Nephron (organoid): ENCODE measurements around the gene TSC2.

ENCODE experiments used
- H3K27ac Mint-ChIP-seq, 3 experiments: 2 replicates each; pipeline ENCODE4 v1.8.0; 2020; ENCODE audit warnings: mixed read lengths in 3 of 3, mild to moderate bottlenecking in 2 of 3, moderate library complexity in 1 of 3
- H3K27me3 Mint-ChIP-seq: 2 replicates; pipeline ENCODE4 v1.8.0; 2021; ENCODE audit warnings: low read depth, mild to moderate bottlenecking, moderate library complexity, mixed read lengths
- H3K36me3 Mint-ChIP-seq: 2 replicates; pipeline ENCODE4 v1.8.0; 2020; ENCODE audit warnings: low read depth, mixed read lengths
- H3K4me1 Mint-ChIP-seq: 2 replicates; pipeline ENCODE4 v1.8.0; 2020; ENCODE audit warnings: mixed read lengths
- H3K4me3 Mint-ChIP-seq, 3 experiments: 2 replicates each; pipeline ENCODE4 v1.8.0; 2020; ENCODE audit warnings: mild to moderate bottlenecking in 3 of 3, mixed read lengths in 3 of 3, moderate library complexity in 2 of 3
- H3K9me3 Mint-ChIP-seq: 2 replicates; pipeline ENCODE4 v1.8.0; 2020; ENCODE audit warnings: mixed read lengths
- CTCF ChIP-seq, 3 experiments: fragments of 200-600 bp; sonication (generic); IDR thresholded peaks; one replicate each; pipeline ENCODE4 v1.5.0; 2021; ENCODE audit warnings: antibody characterized with exemption in 3 of 3; ENCODE audit not compliant: unreplicated experiment in 3 of 3

TSC2 gene

DNA sequence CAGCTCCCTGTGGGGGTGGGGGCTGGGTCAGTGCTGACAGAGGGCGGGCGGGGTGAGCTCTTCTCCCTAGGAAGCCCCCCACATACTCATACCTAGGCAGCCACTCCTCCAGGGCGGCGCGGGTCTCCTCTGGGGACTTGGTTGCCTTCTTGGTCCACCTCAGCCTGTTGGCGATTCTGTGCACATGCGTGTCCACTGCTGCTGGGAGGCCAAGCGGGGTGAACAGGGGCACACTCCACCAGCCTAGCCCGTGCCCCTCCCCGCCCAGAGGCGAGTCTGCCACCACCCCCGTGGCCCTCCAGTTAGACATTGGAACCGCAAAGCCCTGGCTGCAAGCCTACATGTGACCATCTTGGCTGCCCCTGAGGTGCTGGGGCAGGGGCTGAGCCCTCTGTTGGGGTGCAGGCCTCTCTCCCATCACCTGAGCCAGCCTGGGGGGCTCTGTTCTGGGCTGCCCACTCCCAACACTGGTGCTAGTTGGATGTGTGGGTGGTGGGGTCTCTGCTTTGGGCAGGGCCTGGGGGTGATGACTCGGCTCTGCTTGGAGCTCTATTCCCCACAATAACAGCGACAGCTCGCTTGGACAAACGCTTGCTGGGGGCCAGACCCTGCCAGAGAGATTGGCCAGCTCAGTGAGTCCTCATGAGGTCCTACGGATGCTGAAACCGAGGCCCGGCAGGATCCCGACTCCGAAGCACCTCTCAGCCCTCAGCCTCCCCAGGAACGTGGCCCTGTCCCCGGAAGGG lies 7.6 kb upstream of the TSC2 start:
- no peak overlapping the region for H3K4me3 Mint-ChIP-seq
- H3K27ac Mint-ChIP-seq: peak overlapping the region; percentile 98 to 100 (median 99)
- no peaks in the 10 kb centered on the region for H3K27me3 Mint-ChIP-seq
- peaks cover 28% of the 10 kb centered on the region for H3K4me1 Mint-ChIP-seq
- no peak for TF ChIP-seq CTCF (IDR thresholded peaks at IDR 0.05; ENCODE audit: unreplicated experiment in 3 of 3)
- no peaks in the 10 kb centered on the region for H3K9me3 Mint-ChIP-seq
- no peaks in the 10 kb centered on the region for H3K36me3 Mint-ChIP-seq

DNA sequence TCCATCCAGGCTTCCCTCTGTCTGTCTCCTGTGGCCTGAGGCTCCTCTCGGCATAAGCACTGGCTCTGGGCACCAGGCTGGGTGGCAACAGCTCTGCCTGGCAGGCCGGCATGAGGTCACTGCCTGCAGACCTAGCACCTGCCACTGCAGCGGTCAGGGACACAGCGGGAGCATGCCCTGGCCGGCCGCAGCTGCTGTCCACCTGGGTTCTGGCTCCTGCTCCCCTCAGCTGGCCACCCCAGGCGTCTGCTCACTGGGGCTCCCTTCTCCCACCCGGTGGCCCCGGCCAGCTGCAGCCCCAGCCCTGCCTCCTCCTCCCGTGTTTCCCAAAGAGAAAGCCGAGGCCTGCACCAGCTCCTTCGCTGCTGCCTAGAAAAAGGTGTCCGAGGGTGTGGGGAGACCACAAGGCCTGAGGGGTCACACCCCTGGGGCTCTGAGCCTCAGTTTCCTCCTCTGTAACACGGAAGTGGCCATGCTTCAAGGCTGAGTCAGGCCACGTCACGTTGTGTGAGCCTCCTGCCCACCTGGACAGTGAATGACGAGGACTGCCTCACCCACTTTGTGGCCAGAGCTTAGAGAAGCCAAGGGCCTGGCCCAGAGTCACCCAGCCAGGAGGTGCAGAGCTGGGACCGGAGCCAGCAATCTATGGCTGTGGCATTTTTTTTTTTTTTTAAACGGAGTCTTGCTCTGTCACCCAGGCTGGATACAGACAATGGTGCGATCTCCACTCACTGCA lies 6.8 kb upstream of the TSC2 start:
- Mint-ChIP-seq H3K36me3 (no peaks in the 10 kb centered on the region), H3K4me1 (peaks cover 28% of the 10 kb centered on the region), H3K4me3 (no peak overlapping the region), H3K27ac (peak overlapping the region in 1 of 3 experiments; percentile 100), H3K27me3 (no peaks in the 10 kb centered on the region), H3K9me3 (no peaks in the 10 kb centered on the region)
- TF ChIP-seq CTCF (IDR thresholded peaks at IDR 0.05; ENCODE audit: unreplicated experiment in 3 of 3): no peak

DNA sequence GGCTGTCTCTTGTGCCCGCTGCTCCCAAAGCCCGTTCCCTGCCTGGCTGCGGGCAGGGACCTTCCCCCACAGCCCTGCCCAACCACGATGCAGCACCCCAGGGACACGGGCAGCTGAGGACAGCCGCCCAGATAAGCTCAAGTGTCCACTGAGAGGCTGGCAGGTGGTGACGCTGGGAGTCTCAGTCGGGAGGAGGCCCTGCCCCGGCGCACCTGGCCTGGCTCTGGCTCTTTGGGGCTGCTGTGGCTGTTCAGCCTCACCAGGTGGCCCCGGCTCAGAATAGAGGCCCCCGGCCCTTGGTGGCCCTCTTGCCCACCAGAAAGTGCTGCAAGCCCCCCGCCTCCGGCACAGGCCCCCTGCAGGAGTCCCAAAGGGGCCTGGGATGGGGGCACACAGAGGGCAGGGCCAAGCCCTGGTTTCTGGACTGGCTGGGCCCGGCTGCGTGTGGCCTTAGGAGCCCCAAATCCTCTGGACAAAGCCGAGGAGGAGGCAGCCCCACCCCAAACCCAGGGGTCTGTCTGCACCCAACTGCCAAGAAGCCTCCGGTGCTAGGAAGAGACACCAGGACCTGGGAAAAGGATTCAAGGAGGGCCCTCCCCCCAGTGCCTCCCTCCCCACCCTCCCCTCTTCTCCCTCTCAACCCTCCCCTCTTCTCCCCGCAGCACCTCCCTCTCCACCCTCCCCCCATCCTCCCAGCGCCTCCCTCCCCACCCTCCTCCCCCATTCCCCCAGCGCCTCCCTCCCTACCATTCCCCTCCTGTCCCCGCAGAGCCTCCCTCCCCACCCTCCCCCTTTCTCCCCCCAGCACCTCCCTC lies 5.4 kb upstream of the TSC2 start:
- H3K9me3 Mint-ChIP-seq: no peaks in the 10 kb centered on the region
- H3K4me3 Mint-ChIP-seq: no peak overlapping the region
- no peaks in the 10 kb centered on the region for H3K36me3 Mint-ChIP-seq
- peak overlapping the region; percentile 40 to 80 (median 63) for H3K27ac Mint-ChIP-seq
- no peaks in the 10 kb centered on the region for H3K27me3 Mint-ChIP-seq
- no peak for TF ChIP-seq CTCF (IDR thresholded peaks at IDR 0.05; ENCODE audit: unreplicated experiment in 3 of 3)
- H3K4me1 Mint-ChIP-seq: peaks cover 37% of the 10 kb centered on the region

DNA sequence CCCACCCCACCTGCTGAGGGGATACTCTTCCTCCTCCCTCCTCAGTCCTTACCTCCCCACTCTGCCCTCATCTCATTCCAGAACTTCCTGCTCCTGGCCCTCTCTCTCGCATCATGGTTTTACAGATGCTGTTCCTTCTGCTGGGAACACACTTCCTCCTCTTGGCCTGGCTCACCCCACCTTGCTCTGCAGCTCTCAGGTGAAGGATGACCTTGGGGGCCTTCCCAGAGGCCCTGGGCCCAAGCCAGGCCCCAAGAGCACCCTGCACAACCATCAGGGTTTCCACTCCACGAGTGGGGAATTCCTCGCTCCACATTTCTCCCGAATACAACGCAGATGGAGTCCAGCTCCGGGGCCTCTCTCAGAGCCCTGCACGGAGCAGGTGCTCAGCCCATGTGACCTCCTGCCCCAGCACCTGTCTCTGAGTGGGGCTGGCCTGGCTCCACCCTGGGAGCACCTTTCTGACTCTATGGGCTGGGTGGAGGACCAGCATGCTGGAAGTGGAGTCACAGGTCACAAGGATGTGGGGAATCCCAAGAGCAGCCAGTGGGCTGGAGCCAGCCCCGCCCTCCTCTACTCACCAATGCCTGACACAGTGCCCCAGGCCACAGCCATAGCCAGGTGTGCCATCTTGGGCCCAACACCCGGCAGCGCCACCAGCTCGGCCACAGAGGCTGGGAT lies 4.7 kb upstream of the TSC2 start:
- no peaks in the 10 kb centered on the region for H3K9me3 Mint-ChIP-seq
- peak overlapping the region; percentile 4 to 62 (median 40) for H3K4me3 Mint-ChIP-seq
- H3K4me1 Mint-ChIP-seq: peaks cover 30% of the 10 kb centered on the region
- TF ChIP-seq CTCF (IDR thresholded peaks at IDR 0.05; ENCODE audit: unreplicated experiment in 3 of 3): no peak
- no peaks in the 10 kb centered on the region for H3K27me3 Mint-ChIP-seq
- H3K27ac Mint-ChIP-seq: peak overlapping the region; percentile 40 to 63 (median 60)
- H3K36me3 Mint-ChIP-seq: no peaks in the 10 kb centered on the region

- Mint-ChIP-seq H3K9me3 (no peaks in the 10 kb centered on the region), H3K27me3 (no peaks in the 10 kb centered on the region), H3K27ac (no peak overlapping the region), H3K4me1 (peaks cover 25% of the 10 kb centered on the region), H3K4me3 (no peak overlapping the region), H3K36me3 (no peaks in the 10 kb centered on the region)
- no peak for TF ChIP-seq CTCF (IDR thresholded peaks at IDR 0.05; ENCODE audit: unreplicated experiment in 3 of 3)
These were observed 3.9 kb upstream of the TSC2 start for GRCh38 chr16:2043667-2044451.
